Measurements from ENCODE around the gene GPR132. TPM values are rescaled to one million over a fixed set of nuclear protein-coding genes. Genes with fewer than 3 reads are reported as not detected.
"Not testable (repeated sequence)": the region's sequence is repeated elsewhere in the genome, so short reads cannot be mapped to it uniquely, and the experiment has no call there.

The GPR132 gene
- total and polyA plus RNA-seq, 2 donors from 2014 or later, result 0.17 to 4.2 TPM

DNA sequence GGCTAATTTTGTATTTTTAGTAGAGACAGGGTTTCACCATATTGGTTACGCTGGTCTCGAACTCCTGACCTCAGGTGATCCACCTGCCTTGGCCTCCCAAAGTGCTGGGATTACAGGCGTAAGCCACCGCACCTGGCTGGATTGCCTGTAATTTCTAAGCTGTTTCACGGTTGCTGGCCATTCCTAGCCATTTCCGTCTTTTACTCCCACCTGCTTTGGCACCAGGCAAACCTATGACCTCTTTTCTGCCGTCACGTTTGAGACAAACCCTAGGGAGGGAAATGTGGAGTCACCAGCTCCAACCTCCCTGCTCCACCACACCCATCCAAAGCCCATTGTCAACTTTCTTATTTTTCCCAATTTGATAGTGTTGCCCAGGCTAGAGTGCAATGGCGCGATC is 1.2 kb downstream of the GPR132 start:
- no peaks in the 10 kb centered on the region for H3K9me3 ChIP-seq (ENCODE audit: control insufficient read depth in 2 of 3, insufficient read depth in 1 of 3, low read length in 3 of 3)
- H3K27ac ChIP-seq (ENCODE audit: low read depth in 2 of 2, low read length in 2 of 2), result no peak overlapping the region
- DNase-seq (peak in 1 of 5 donors; percentile 25), FAIRE-seq (no peak)
- TF ChIP-seq, protein P1, sequence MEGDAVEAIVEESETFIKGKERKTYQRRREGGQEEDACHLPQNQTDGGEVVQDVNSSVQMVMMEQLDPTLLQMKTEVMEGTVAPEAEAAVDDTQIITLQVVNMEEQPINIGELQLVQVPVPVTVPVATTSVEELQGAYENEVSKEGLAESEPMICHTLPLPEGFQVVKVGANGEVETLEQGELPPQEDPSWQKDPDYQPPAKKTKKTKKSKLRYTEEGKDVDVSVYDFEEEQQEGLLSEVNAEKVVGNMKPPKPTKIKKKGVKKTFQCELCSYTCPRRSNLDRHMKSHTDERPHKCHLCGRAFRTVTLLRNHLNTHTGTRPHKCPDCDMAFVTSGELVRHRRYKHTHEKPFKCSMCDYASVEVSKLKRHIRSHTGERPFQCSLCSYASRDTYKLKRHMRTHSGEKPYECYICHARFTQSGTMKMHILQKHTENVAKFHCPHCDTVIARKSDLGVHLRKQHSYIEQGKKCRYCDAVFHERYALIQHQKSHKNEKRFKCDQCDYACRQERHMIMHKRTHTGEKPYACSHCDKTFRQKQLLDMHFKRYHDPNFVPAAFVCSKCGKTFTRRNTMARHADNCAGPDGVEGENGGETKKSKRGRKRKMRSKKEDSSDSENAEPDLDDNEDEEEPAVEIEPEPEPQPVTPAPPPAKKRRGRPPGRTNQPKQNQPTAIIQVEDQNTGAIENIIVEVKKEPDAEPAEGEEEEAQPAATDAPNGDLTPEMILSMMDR (IDR thresholded peaks at IDR 0.05; ENCODE audit: borderline replicate concordance, extremely low read depth, insufficient read depth), result no peak
- no peaks in the 10 kb centered on the region for H3K36me3 ChIP-seq (ENCODE audit: control insufficient read depth in 2 of 3, insufficient read depth in 3 of 3, low read length in 3 of 3)
- H3K4me3 ChIP-seq (ENCODE audit: low read length in 3 of 3), result no peak overlapping the region
- H3K9ac ChIP-seq (ENCODE audit: low read length in 3 of 3), result no peak overlapping the region
- no peaks in the 10 kb centered on the region for H3K27me3 ChIP-seq (ENCODE audit: control insufficient read depth, insufficient read depth, low read length)
- intact Hi-C loops (cut with DNase I), result no loop called here
- H3K4me1 ChIP-seq (ENCODE audit: control insufficient read depth in 2 of 3, insufficient read depth in 2 of 3, low read depth in 1 of 3, low read length in 3 of 3), result peaks cover 0 to 13% (median 0%) of the 10 kb centered on the region in 3 donors

DNA sequence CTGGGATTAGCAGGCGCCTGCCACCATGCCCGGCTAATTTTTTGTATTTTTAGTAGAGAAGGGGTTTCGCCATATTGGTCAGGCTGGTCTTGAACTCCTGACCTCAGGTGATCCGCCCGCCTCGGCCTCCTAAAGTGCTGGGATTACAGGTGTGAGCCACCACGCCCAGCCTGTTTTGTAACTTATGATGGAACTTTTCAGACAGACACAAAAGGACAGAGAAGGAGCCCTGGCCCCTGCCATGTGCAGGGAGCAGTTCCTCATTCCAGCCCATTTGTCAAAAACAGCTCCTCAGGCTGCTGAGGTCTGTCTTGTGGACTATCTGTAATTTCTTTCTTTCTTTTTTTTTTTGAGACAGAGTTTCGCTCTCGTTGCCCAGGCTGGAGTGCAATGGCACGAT is 1.7 kb downstream of the GPR132 start:
- not testable (repeated sequence) for H3K9me3 ChIP-seq (ENCODE audit: control insufficient read depth in 2 of 3, insufficient read depth in 1 of 3, low read length in 3 of 3)

GRCh38 chr14:105063056-105063455 is 2.2 kb downstream of the GPR132 start:
- no peak overlapping the region for H3K4me3 ChIP-seq (ENCODE audit: low read length in 3 of 3)
- FAIRE-seq, result no peak
- peak in 2 of 5 donors; percentile 28 to 46 for DNase-seq
- H3K9ac ChIP-seq (ENCODE audit: low read length in 3 of 3), result no peak overlapping the region
- H3K27me3 ChIP-seq (ENCODE audit: control insufficient read depth, insufficient read depth, low read length), result no peaks in the 10 kb centered on the region
- TF ChIP-seq, protein P1 (IDR thresholded peaks at IDR 0.05; ENCODE audit: borderline replicate concordance, extremely low read depth, insufficient read depth), result no peak
- H3K9me3 ChIP-seq (ENCODE audit: control insufficient read depth in 2 of 3, insufficient read depth in 1 of 3, low read length in 3 of 3), result no peaks in the 10 kb centered on the region
- intact Hi-C loops (cut with DNase I), result no loop called here
- H3K4me1 ChIP-seq (ENCODE audit: control insufficient read depth in 2 of 3, insufficient read depth in 2 of 3, low read depth in 1 of 3, low read length in 3 of 3), result peaks cover 0 to 15% (median 0%) of the 10 kb centered on the region in 3 donors
- no peaks in the 10 kb centered on the region for H3K36me3 ChIP-seq (ENCODE audit: control insufficient read depth in 2 of 3, insufficient read depth in 3 of 3, low read length in 3 of 3)
- H3K27ac ChIP-seq (ENCODE audit: low read depth in 2 of 2, low read length in 2 of 2), result no peak overlapping the region

More for the DNA sequence above, 1.7 kb downstream of the GPR132 start:
- H3K27ac ChIP-seq (ENCODE audit: low read depth in 2 of 2, low read length in 2 of 2); FAIRE-seq; DNase-seq; H3K4me3 ChIP-seq (ENCODE audit: low read length in 3 of 3); H3K9ac ChIP-seq (ENCODE audit: low read length in 3 of 3); H3K27me3 ChIP-seq (ENCODE audit: control insufficient read depth, insufficient read depth, low read length); intact Hi-C loops (cut with DNase I); H3K36me3 ChIP-seq (ENCODE audit: control insufficient read depth in 2 of 3, insufficient read depth in 3 of 3, low read length in 3 of 3): not testable (repeated sequence)
- peaks cover 0 to 15% (median 0%) of the 10 kb centered on the region in 3 donors for H3K4me1 ChIP-seq (ENCODE audit: control insufficient read depth in 2 of 3, insufficient read depth in 2 of 3, low read depth in 1 of 3, low read length in 3 of 3)

- Histone ChIP-seq H3K4me3 (ENCODE audit: low read length in 3 of 3) (no peak overlapping the region), H3K36me3 (ENCODE audit: control insufficient read depth in 2 of 3, insufficient read depth in 3 of 3, low read length in 3 of 3) (no peaks in the 10 kb centered on the region), H3K27me3 (ENCODE audit: control insufficient read depth, insufficient read depth, low read length) (no peaks in the 10 kb centered on the region), H3K9me3 (ENCODE audit: control insufficient read depth in 2 of 3, insufficient read depth in 1 of 3, low read length in 3 of 3) (no peaks in the 10 kb centered on the region), H3K27ac (ENCODE audit: low read depth in 2 of 2, low read length in 2 of 2) (peak overlapping the region in 1 of 2 donors; percentile 22), H3K9ac (ENCODE audit: low read length in 3 of 3) (peak overlapping the region in 1 of 3 donors; percentile 9), H3K4me1 (ENCODE audit: control insufficient read depth in 2 of 3, insufficient read depth in 2 of 3, low read depth in 1 of 3, low read length in 3 of 3) (peaks cover 0 to 15% (median 0%) of the 10 kb centered on the region in 3 donors)
- TF ChIP-seq, protein P1 (IDR thresholded peaks at IDR 0.05; ENCODE audit: borderline replicate concordance, extremely low read depth, insufficient read depth), result no peak
- DNase-seq, result peak in 2 of 5 donors; percentile 31 to 74
- intact Hi-C loops (cut with DNase I), result no loop called here
- no peak for FAIRE-seq
Measured at GRCh38 chr14:105062048-105062433, 3.2 kb downstream of the GPR132 start.
